ENCODE results near the gene BAIAP3.

DNA sequence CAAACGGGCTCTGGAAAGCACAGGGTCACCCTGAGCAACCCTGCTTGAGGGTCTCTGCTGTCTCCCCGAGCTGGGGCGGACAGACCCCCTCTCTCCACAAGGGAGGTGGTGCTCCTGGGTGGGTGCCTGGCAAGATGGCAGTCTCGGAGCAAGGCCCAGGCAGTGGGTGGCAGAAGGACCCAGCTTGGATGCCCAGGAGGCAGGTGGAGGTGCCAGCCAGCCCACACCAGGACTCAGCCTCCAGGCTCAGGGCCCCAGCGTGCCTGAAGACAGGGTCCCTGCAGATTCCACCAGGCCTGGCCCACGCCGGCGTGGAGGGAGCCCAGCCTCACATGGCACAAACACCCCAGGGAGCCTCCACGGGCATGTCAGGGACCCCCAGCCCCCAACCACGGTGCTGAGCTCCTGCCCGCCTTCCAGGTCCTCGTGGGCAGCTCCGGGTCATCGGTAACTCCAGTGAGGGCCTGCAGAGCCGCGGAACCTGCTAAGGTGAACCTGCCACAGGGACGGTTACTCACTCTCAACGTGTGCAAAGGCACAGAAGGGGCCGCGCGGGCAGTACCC lies 60.2 kb downstream of the BAIAP3 start:
- TF ChIP-seq MAFK (IDR thresholded peaks at IDR 0.05; ENCODE audit: low read depth, low read length) (no peak), POLR2A (IDR thresholded peaks at IDR 0.05; ENCODE audit: low read depth, low read length) (no peak), CHD1 (IDR thresholded peaks at IDR 0.05; ENCODE audit: low read depth, low read length) (no peak), RAD21 (IDR thresholded peaks at IDR 0.05; ENCODE audit: low read length) (no peak), RCOR1 (IDR thresholded peaks at IDR 0.05; ENCODE audit: insufficient replicate concordance, low read length) (no peak), FOS (IDR thresholded peaks at IDR 0.05; ENCODE audit: low read depth, low read length) (no peak)
- TF ChIP-seq, protein P1, sequence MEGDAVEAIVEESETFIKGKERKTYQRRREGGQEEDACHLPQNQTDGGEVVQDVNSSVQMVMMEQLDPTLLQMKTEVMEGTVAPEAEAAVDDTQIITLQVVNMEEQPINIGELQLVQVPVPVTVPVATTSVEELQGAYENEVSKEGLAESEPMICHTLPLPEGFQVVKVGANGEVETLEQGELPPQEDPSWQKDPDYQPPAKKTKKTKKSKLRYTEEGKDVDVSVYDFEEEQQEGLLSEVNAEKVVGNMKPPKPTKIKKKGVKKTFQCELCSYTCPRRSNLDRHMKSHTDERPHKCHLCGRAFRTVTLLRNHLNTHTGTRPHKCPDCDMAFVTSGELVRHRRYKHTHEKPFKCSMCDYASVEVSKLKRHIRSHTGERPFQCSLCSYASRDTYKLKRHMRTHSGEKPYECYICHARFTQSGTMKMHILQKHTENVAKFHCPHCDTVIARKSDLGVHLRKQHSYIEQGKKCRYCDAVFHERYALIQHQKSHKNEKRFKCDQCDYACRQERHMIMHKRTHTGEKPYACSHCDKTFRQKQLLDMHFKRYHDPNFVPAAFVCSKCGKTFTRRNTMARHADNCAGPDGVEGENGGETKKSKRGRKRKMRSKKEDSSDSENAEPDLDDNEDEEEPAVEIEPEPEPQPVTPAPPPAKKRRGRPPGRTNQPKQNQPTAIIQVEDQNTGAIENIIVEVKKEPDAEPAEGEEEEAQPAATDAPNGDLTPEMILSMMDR (conservative IDR thresholded peaks at IDR 0.05; ENCODE audit: low read depth, low read length), result no peak
- TF ChIP-seq, protein P2, sequence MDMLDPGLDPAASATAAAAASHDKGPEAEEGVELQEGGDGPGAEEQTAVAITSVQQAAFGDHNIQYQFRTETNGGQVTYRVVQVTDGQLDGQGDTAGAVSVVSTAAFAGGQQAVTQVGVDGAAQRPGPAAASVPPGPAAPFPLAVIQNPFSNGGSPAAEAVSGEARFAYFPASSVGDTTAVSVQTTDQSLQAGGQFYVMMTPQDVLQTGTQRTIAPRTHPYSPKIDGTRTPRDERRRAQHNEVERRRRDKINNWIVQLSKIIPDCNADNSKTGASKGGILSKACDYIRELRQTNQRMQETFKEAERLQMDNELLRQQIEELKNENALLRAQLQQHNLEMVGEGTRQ (IDR thresholded peaks at IDR 0.05; ENCODE audit: low read depth, low read length), result no peak

Data from IMR-90 (cell line).